A549 (cell line): ENCODE data around the gene RABIF. TPM values are rescaled to one million over a fixed set of nuclear protein-coding genes. Genes with fewer than 3 reads are reported as not detected.

Experiments
- ATAC-seq, 2 experiments: fragments of 200-7000 bp in 1 of 2; fragments of >200 bp in 1 of 2; cut with Nextera tagmentation in 1 of 2; cut with Tn5 transposase in 1 of 2; 3 replicates each; pipeline versions ENCODE4 v1.8.0 to v1.9.1; 2018 to 2020; ENCODE audit warnings: mild to moderate bottlenecking in 1 of 2, moderate library complexity in 1 of 2
- CTCF ChIA-PET: fragments of 300-600 bp; sonication (Branson Sonifier 250); formaldehyde crosslinking; extraction: SDS; loops from one replicate; lab custom pipeline; 2021; ENCODE audit warnings: antibody characterized with exemption, inconsistent platforms; lab: Yijun Ruan, JAX
- POLR2A ChIA-PET: fragments of 350-600 bp; formaldehyde crosslinking; extraction: SDS; loops from one replicate; lab custom pipeline; 2021; ENCODE audit warnings: antibody characterized with exemption, inconsistent platforms; lab: Yijun Ruan, JAX
- DNase-seq, 2 experiments: peaks; one replicate each; pipeline versions ENCODE4 v3.0.0 to v3.0.0-alpha.2; 2011 to 2016; ENCODE audit warnings: low read depth in 1 of 2, low spot score in 1 of 2
- FAIRE-seq: peaks from 2 replicates; lab custom pipeline; 2011; peaks lifted over from hg19 to GRCh38; lab: Jason Lieb, UNC
- H3K27ac ChIP-seq, 2 experiments: fragments of >200 bp; sonication (Bioruptor Twin); formaldehyde crosslinking; 3 replicates each; pipeline ENCODE4 v1.5.1; 2016 to 2017
- H3K4me1 ChIP-seq: fragments of >200 bp; sonication (Bioruptor Twin); formaldehyde crosslinking; 3 replicates; pipeline ENCODE4 v1.6.1; 2016
- H3K4me2 ChIP-seq: fragments of >200 bp; sonication (Bioruptor Twin); formaldehyde crosslinking; 3 replicates; pipeline ENCODE4 v1.6.1; 2016
- H3K4me3 ChIP-seq: fragments of >200 bp; sonication (Bioruptor Twin); formaldehyde crosslinking; 3 replicates; pipeline ENCODE4 v1.5.1; 2016
- H3K9me3 ChIP-seq: fragments of >200 bp; sonication (Bioruptor Twin); formaldehyde crosslinking; 3 replicates; pipeline ENCODE4 v1.6.1; 2016
- BHLHE40 ChIP-seq: IDR thresholded peaks from 2 replicates; pipeline ENCODE4 v1.6.1; 2012; ENCODE audit warnings: low read depth, low read length, inconsistent platforms
- CBX2 ChIP-seq: fragments of 200-600 bp; sonication (generic); IDR thresholded peaks from 2 replicates; pipeline ENCODE4 v1.6.1; 2016; ENCODE audit warnings: low read depth, mild to moderate bottlenecking, borderline replicate concordance
- CEBPB ChIP-seq, 2 experiments: fragments of >200 bp in 1 of 2; sonication (Bioruptor Twin) in 1 of 2; formaldehyde crosslinking in 1 of 2; IDR thresholded peaks; 2 replicates each; pipeline ENCODE4 v1.6.1; 2012 to 2016
- CHD2 ChIP-seq: fragments of 150-350 bp; IDR thresholded peaks from 2 replicates; pipeline ENCODE4 v1.6.1; 2014; ENCODE audit warnings: low read length; ENCODE audit not compliant: partially characterized antibody
- CHD4 ChIP-seq: fragments of 200-600 bp; sonication (generic); IDR thresholded peaks from 2 replicates; pipeline ENCODE4 v1.6.1; 2016; ENCODE audit warnings: antibody characterized with exemption, mild to moderate bottlenecking, borderline replicate concordance
- ELK1 ChIP-seq: fragments of 150-350 bp; IDR thresholded peaks from 2 replicates; pipeline ENCODE4 v1.6.1; 2014; ENCODE audit warnings: low read depth, mild to moderate bottlenecking, low read length
- ESRRA ChIP-seq: fragments of 150-350 bp; IDR thresholded peaks from 2 replicates; pipeline ENCODE4 v1.6.1; 2014; ENCODE audit warnings: mild to moderate bottlenecking, low read length, borderline replicate concordance
- FOSB ChIP-seq: fragments of 250-450 bp; sonication (Bioruptor Pico); IDR thresholded peaks from 2 replicates; pipeline ENCODE4 v1.5.0; 2020; ENCODE audit warnings: mild to moderate bottlenecking, moderate library complexity
- GATA3 ChIP-seq: IDR thresholded peaks from 2 replicates; pipeline ENCODE4 v1.6.1; 2012; ENCODE audit warnings: borderline replicate concordance
- HDAC2 ChIP-seq: fragments of 200-600 bp; sonication (generic); IDR thresholded peaks from 2 replicates; pipeline ENCODE4 v1.6.1; 2016
- HOXA7 ChIP-seq: fragments of 250-450 bp; sonication (Bioruptor Pico); IDR thresholded peaks from 2 replicates; pipeline ENCODE4 v1.5.0; 2020; ENCODE audit warnings: mild to moderate bottlenecking, moderate library complexity
- HOXB5 ChIP-seq: fragments of 250-450 bp; sonication (Bioruptor Pico); IDR thresholded peaks from 2 replicates; pipeline ENCODE4 v1.5.0; 2020; ENCODE audit warnings: mild to moderate bottlenecking, moderate library complexity
- MAZ ChIP-seq: fragments of 150-350 bp; IDR thresholded peaks from 2 replicates; pipeline ENCODE4 v1.6.1; 2014; ENCODE audit warnings: antibody characterized with exemption, low read depth, low read length, borderline replicate concordance
- NR3C1 ChIP-seq: fragments of >200 bp; sonication (Bioruptor Twin); formaldehyde crosslinking; IDR thresholded peaks from 3 replicates; pipeline ENCODE4 v1.6.1; 2017
- POLR2AphosphoS2 ChIP-seq: conservative IDR thresholded peaks from 2 replicates; pipeline ENCODE4 v1.6.1; 2012; ENCODE audit warnings: low read length, improper control_type of control experiment, inconsistent platforms
- RCOR1 ChIP-seq: fragments of 150-350 bp; IDR thresholded peaks from 2 replicates; pipeline ENCODE4 v1.6.1; 2014; ENCODE audit warnings: antibody characterized with exemption, low read length, low read depth
- SREBF2 ChIP-seq: fragments of 450-650 bp; IDR thresholded peaks from 2 replicates; pipeline ENCODE4 v1.6.1; 2014; ENCODE audit warnings: mild to moderate bottlenecking, moderate library complexity
- TP53 ChIP-seq: fragments of 250-450 bp; sonication (Bioruptor Pico); IDR thresholded peaks from 2 replicates; pipeline ENCODE4 v1.5.0; 2021; ENCODE audit warnings: mild to moderate bottlenecking, moderate library complexity
- USF2 ChIP-seq: fragments of 450-650 bp; IDR thresholded peaks from 2 replicates; pipeline ENCODE4 v1.6.1; 2014; ENCODE audit warnings: antibody characterized with exemption
- ZNF302 ChIP-seq: fragments of 250-450 bp; sonication (Bioruptor Pico); IDR thresholded peaks from 2 replicates; pipeline ENCODE4 v1.9.0; 2021; ENCODE audit warnings: inconsistent platforms, mild to moderate bottlenecking, moderate library complexity
- WGBS: methylation state at CpG from one replicate; pipeline ENCODE4 v1.1.6; 2017; ENCODE audit errors: missing lambda C conversion rate; 5-methylcytosine and 5-hydroxymethylcytosine counted together
- polyA plus RNA-seq, 4 experiments: library from polyadenylated mRNA; depleted of rRNA in 3 of 4; stranded (reverse); fragments of >200 nt; fragmentation: RNase III in 1 of 4; extraction: RNeasy Plus Mini Kit Qiagen cat#74134 plus additional on column Dnase treatment in 1 of 4; gene quantifications; 2 replicates in 3 of 4; 3 replicates in 1 of 4; pipeline ENCODE4 v1.2.3, GENCODE V29; 2011 to 2017
- TF ChIP-seq, protein P1 (sequence below): fragments of >200 bp; sonication (Bioruptor Twin); formaldehyde crosslinking; IDR thresholded peaks from 3 replicates; pipeline ENCODE4 v1.5.1; 2016
- TF ChIP-seq, protein P2 (sequence below): fragments of >200 bp; sonication (Bioruptor Twin); formaldehyde crosslinking; IDR thresholded peaks from 2 replicates; pipeline ENCODE4 v1.6.1; 2016
- TF ChIP-seq, protein P3 (sequence below): IDR thresholded peaks from 2 replicates; pipeline ENCODE4 v1.6.1; 2012

RABIF gene
- polyA plus RNA-seq, 2 of the 4 experiments (the other 2 are of a cell fraction) = 16.8 to 22.1 TPM

GRCh38 chr1:202880062-202880461, 8.9 kb downstream of the RABIF start:
- no peaks in the 10 kb centered on the region for H3K4me1 ChIP-seq
- TF ChIP-seq MAZ (no peak), ZNF302 (CRISPR knock-in tag) (no peak), USF2 (no peak), HDAC2 (no peak), CEBPB (IDR thresholded peaks at IDR 0.05) (no peak), TP53 (CRISPR knock-in tag) (no peak), GATA3 (no peak), SREBF2 (no peak), HOXB5 (CRISPR knock-in tag) (no peak), RCOR1 (no peak), CBX2 (no peak), NR3C1 (no peak), ESRRA (no peak), CHD4 (no peak), ELK1 (no peak), BHLHE40 (no peak), POLR2AphosphoS2 (no peak)
- TF ChIP-seq, protein P1, sequence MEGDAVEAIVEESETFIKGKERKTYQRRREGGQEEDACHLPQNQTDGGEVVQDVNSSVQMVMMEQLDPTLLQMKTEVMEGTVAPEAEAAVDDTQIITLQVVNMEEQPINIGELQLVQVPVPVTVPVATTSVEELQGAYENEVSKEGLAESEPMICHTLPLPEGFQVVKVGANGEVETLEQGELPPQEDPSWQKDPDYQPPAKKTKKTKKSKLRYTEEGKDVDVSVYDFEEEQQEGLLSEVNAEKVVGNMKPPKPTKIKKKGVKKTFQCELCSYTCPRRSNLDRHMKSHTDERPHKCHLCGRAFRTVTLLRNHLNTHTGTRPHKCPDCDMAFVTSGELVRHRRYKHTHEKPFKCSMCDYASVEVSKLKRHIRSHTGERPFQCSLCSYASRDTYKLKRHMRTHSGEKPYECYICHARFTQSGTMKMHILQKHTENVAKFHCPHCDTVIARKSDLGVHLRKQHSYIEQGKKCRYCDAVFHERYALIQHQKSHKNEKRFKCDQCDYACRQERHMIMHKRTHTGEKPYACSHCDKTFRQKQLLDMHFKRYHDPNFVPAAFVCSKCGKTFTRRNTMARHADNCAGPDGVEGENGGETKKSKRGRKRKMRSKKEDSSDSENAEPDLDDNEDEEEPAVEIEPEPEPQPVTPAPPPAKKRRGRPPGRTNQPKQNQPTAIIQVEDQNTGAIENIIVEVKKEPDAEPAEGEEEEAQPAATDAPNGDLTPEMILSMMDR = no peak
- TF ChIP-seq, protein P2, sequence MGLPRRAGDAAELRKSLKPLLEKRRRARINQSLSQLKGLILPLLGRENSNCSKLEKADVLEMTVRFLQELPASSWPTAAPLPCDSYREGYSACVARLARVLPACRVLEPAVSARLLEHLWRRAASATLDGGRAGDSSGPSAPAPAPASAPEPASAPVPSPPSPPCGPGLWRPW = no peak
- TF ChIP-seq, protein P3, sequence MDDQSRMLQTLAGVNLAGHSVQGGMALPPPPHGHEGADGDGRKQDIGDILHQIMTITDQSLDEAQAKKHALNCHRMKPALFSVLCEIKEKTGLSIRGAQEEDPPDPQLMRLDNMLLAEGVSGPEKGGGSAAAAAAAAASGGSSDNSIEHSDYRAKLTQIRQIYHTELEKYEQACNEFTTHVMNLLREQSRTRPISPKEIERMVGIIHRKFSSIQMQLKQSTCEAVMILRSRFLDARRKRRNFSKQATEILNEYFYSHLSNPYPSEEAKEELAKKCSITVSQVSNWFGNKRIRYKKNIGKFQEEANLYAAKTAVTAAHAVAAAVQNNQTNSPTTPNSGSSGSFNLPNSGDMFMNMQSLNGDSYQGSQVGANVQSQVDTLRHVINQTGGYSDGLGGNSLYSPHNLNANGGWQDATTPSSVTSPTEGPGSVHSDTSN = no peak
- TF ChIP-seq, all 56 proteins: peak for 0
- Histone ChIP-seq H3K27ac (no peak overlapping the region), H3K4me2 (no peak overlapping the region), H3K4me3 (no peak overlapping the region), H3K9me3 (no peaks in the 10 kb centered on the region)
- no peak for ATAC-seq
- ChIA-PET POLR2A (no interaction called here), CTCF (interaction anchor here (1.2 kb wide), 1 partner anchor 14 kb away, joined by 3 read pairs; no protein-coding TSS in a partner anchor)
- no peak for FAIRE-seq
- DNase-seq = no peak

- no peaks in the 10 kb centered on the region for H3K4me1 ChIP-seq
- ChIA-PET POLR2A (interaction anchor here (0.8 kb wide), 1 partner anchor 18 kb away, joined by 3 read pairs; no protein-coding TSS in a partner anchor), CTCF (interaction anchor here (1.2 to 1.3 kb wide), 2 partner anchors 13 to 388 kb away, joined by 3 read pairs; no protein-coding TSS in a partner anchor)
- no peak overlapping the region for H3K4me2 ChIP-seq
- no peak overlapping the region for H3K27ac ChIP-seq
- TF ChIP-seq FOSB (CRISPR knock-in tag) (no peak), HOXA7 (no peak), CHD2 (no peak), NR3C1 (no peak)
- 89% methylated on average over 1 of the region's 1 CpG for WGBS
- FAIRE-seq = no peak
- ATAC-seq = no peak
- no peak for DNase-seq
- no peaks in the 10 kb centered on the region for H3K9me3 ChIP-seq
- no peak overlapping the region for H3K4me3 ChIP-seq
Measured at GRCh38 chr1:202879128-202879527, 9.8 kb downstream of the RABIF start.
